ENCODE measurements around the gene FHDC1. TPM values are rescaled to one million over a fixed set of nuclear protein-coding genes. Genes with fewer than 3 reads are reported as not detected.

FHDC1 gene
- total and polyA plus RNA-seq, 2 experiments from 2014 or later: 0.18 TPM; not detected in 1

DNA sequence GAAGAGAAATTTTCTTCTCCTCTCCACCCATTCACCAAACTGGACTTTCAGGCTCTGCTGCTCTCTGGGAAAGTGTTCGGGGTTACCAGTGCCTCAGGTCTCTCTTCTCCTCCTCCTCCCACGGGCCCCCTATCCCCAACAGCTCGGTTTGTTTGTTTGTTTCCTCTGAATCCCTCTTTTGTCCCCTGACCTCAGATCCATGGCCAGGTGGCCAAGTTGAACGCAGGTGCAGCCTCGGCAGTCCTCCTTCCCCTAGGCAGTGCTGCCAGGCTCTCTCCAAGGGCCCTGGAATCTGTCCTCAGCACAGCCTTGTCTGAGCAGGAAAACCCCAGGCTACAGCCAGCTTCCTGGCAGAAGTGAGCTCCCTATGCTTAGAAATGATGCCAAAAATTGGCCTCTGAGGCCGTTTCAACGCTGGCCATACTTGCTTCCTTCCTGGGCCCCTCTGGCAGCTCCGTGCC lies 60.0 kb downstream of the FHDC1 start:
- DNase-seq (ENCODE audit: low read depth in 1 of 2, low spot score in 1 of 2): peak in 1 of 2 donors; percentile 13
- H3K27me3 ChIP-seq: no peaks in the 10 kb centered on the region
- no peaks in the 10 kb centered on the region for H3K9me3 ChIP-seq (ENCODE audit: low read depth)
- H3K4me3 ChIP-seq: no peak overlapping the region
- no peak overlapping the region for H3K27ac ChIP-seq
- no peaks in the 10 kb centered on the region for H3K36me3 ChIP-seq
- H3K4me1 ChIP-seq (ENCODE audit: low read depth): no peaks in the 10 kb centered on the region
- TF ChIP-seq CTCF (IDR thresholded peaks at IDR 0.05; ENCODE audit: low read depth, low read length): no peak

DNA sequence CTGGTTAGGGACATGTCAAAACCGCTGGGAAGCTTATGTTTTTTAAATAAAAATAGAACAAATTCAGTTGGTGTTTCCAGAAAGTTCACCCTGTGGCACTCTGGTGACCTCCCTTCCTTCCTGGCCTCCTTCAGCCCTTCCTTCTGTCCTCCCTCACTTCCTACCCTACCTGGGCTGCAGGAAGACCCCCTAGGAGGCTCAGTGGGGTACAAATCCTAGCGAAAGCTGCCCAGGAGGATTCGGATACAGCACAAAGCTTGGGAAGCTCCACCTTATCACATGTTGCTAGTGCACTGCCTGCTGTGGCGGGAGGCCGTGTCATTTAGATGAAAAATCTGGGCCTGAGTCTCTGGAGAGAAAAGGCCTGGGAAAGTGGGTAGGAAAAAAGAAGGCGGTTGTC lies 60.5 kb downstream of the FHDC1 start:
- no peaks in the 10 kb centered on the region for H3K4me1 ChIP-seq (ENCODE audit: low read depth)
- no peaks in the 10 kb centered on the region for H3K36me3 ChIP-seq
- no peak for TF ChIP-seq CTCF (IDR thresholded peaks at IDR 0.05; ENCODE audit: low read depth, low read length)
- no peaks in the 10 kb centered on the region for H3K27me3 ChIP-seq
- no peak overlapping the region for H3K4me3 ChIP-seq
- DNase-seq (ENCODE audit: low read depth in 1 of 2, low spot score in 1 of 2): no peak
- H3K27ac ChIP-seq: no peak overlapping the region
- no peaks in the 10 kb centered on the region for H3K9me3 ChIP-seq (ENCODE audit: low read depth)

GRCh38 chr4:152997288-152997687 lies 61.2 kb downstream of the FHDC1 start:
- Histone ChIP-seq H3K4me1 (ENCODE audit: low read depth) (no peaks in the 10 kb centered on the region), H3K4me3 (no peak overlapping the region), H3K9me3 (ENCODE audit: low read depth) (no peaks in the 10 kb centered on the region), H3K36me3 (no peaks in the 10 kb centered on the region), H3K27me3 (no peaks in the 10 kb centered on the region), H3K27ac (no peak overlapping the region)
- DNase-seq (ENCODE audit: low read depth in 1 of 2, low spot score in 1 of 2): no peak
- TF ChIP-seq CTCF (IDR thresholded peaks at IDR 0.05; ENCODE audit: low read depth, low read length): no peak

DNA sequence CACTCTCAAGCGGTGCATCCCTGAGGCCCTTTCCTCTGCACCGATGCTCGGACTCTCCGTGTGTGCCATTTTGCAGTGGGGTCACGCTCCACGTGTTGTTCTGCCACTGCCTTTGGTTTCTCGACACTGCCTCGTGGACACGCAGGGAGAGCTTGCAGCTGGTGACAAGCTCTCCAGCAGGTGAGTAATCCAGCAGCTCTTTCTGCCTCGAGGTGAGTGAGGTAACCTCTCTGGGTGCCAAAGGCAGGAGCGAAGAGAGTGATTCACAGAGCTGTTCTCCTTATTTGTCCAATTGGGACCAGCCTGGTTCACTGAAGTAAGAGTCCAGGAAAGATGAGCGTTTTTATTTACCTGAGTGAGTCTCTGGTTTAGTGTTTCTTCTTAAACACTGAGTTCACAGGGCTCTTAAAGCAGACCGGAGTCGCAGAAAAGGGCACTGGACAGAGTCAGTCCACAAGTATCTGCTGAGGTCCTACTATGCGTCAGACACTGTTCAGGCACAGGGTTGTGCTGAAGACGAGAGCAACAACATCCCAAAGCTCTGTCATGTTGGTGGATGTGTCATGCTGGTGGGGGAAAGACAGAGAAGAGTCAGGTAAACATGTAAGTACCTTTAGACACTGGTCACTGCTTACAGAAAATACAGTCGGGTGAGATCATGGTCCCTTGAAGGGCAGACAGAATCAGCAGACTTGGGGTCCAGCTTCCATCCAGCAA lies 61.8 kb downstream of the FHDC1 start:
- H3K9me3 ChIP-seq (ENCODE audit: low read depth): no peaks in the 10 kb centered on the region
- TF ChIP-seq CTCF (IDR thresholded peaks at IDR 0.05; ENCODE audit: low read depth, low read length): no peak
- no peak overlapping the region for H3K4me3 ChIP-seq
- DNase-seq (ENCODE audit: low read depth in 1 of 2, low spot score in 1 of 2): no peak
- no peaks in the 10 kb centered on the region for H3K27me3 ChIP-seq
- no peak overlapping the region for H3K27ac ChIP-seq
- no peaks in the 10 kb centered on the region for H3K4me1 ChIP-seq (ENCODE audit: low read depth)
- no peaks in the 10 kb centered on the region for H3K36me3 ChIP-seq

- Histone ChIP-seq H3K9me3 (ENCODE audit: low read depth) (no peaks in the 10 kb centered on the region), H3K27ac (no peak overlapping the region), H3K4me3 (no peak overlapping the region), H3K27me3 (no peaks in the 10 kb centered on the region), H3K4me1 (ENCODE audit: low read depth) (no peaks in the 10 kb centered on the region), H3K36me3 (no peaks in the 10 kb centered on the region)
- DNase-seq (ENCODE audit: low read depth in 1 of 2, low spot score in 1 of 2): no peak
- no peak for TF ChIP-seq CTCF (IDR thresholded peaks at IDR 0.05; ENCODE audit: low read depth, low read length)
These were observed 62.7 kb downstream of the FHDC1 start for GRCh38 chr4:152998861-152999260.
